GM23248 (cell line): ENCODE results near the gene IGF2BP3. TPM values are rescaled to one million over a fixed set of nuclear protein-coding genes. Genes with fewer than 3 reads are reported as not detected.
"Not testable (repeated sequence)": the region's sequence is repeated elsewhere in the genome, so short reads cannot be mapped to it uniquely, and the experiment has no call there.

Experiments
- DNase-seq: peaks from one replicate; pipeline ENCODE4 v3.0.0-alpha.2; 2015
- H2AFZ ChIP-seq: fragments of 200-600 bp; sonication (generic); 2 replicates; pipeline ENCODE4 v1.6.1; 2016; ENCODE audit warnings: antibody characterized with exemption
- H3F3A ChIP-seq: fragments of 200-600 bp; sonication (generic); 2 replicates; pipeline ENCODE4 v1.6.1; 2016; ENCODE audit warnings: mild to moderate bottlenecking, antibody characterized with exemption, mixed run types; ENCODE audit not compliant: insufficient read depth
- H3K27ac ChIP-seq: fragments of 200-600 bp; sonication (generic); 2 replicates; pipeline ENCODE4 v1.5.1; 2016; ENCODE audit warnings: mild to moderate bottlenecking
- H3K27me3 ChIP-seq: fragments of 200-600 bp; sonication (generic); replicated peaks from 2 replicates; pipeline ENCODE4 v1.6.1; 2016; ENCODE audit warnings: mild to moderate bottlenecking; ENCODE audit not compliant: insufficient read depth
- H3K36me3 ChIP-seq: fragments of 200-600 bp; sonication (generic); 2 replicates; pipeline ENCODE4 v1.6.1; 2016; ENCODE audit warnings: low read depth, mild to moderate bottlenecking
- H3K4me1 ChIP-seq: fragments of 200-600 bp; sonication (generic); 2 replicates; pipeline ENCODE4 v1.6.1; 2016; ENCODE audit warnings: mild to moderate bottlenecking; ENCODE audit not compliant: insufficient read depth
- H3K4me2 ChIP-seq: fragments of 200-600 bp; sonication (generic); one replicate; pipeline ENCODE4 v1.6.1; 2016; ENCODE audit warnings: mild to moderate bottlenecking; ENCODE audit not compliant: unreplicated experiment
- H3K4me3 ChIP-seq: fragments of 200-600 bp; sonication (generic); 2 replicates; pipeline ENCODE4 v1.5.1; 2016; ENCODE audit warnings: mild to moderate bottlenecking
- H3K79me2 ChIP-seq: fragments of 200-600 bp; sonication (generic); 2 replicates; pipeline ENCODE4 v1.6.1; 2016; ENCODE audit warnings: mild to moderate bottlenecking; ENCODE audit not compliant: insufficient read depth
- H3K9ac ChIP-seq: fragments of 200-600 bp; sonication (generic); 2 replicates; pipeline ENCODE4 v1.6.1; 2016; ENCODE audit warnings: mild to moderate bottlenecking
- H3K9me2 ChIP-seq: fragments of 200-600 bp; sonication (generic); 2 replicates; pipeline ENCODE4 v1.6.1; 2016; ENCODE audit warnings: mixed run types, mild to moderate bottlenecking, moderate library complexity; ENCODE audit not compliant: insufficient read depth
- H3K9me3 ChIP-seq: fragments of 200-600 bp; sonication (generic); one replicate; pipeline ENCODE4 v1.6.1; 2017; ENCODE audit warnings: low read depth
- H4K20me1 ChIP-seq: fragments of 200-600 bp; sonication (generic); 2 replicates; pipeline ENCODE4 v1.6.0; 2016; ENCODE audit not compliant: insufficient read depth
- EZH2 ChIP-seq: fragments of 200-600 bp; sonication (generic); IDR thresholded peaks from 2 replicates; pipeline ENCODE4 v1.6.1; 2018; ENCODE audit warnings: antibody characterized with exemption, mild to moderate bottlenecking; ENCODE audit not compliant: insufficient read depth, poor library complexity, severe bottlenecking
- EZH2phosphoT487 ChIP-seq: fragments of 200-600 bp; sonication (generic); IDR thresholded peaks from 2 replicates; pipeline ENCODE4 v1.6.1; 2018; ENCODE audit warnings: antibody characterized with exemption, moderate library complexity, mild to moderate bottlenecking, low read depth; ENCODE audit not compliant: insufficient read depth
- WGBS, 2 experiments: methylation state at CpG; one replicate each; pipeline ENCODE4 v1.1.6; 2015 to 2017; ENCODE audit warnings: low lambda C conversion rate in 2 of 2, low coverage in 1 of 2; ENCODE audit errors: missing lambda C conversion rate in 2 of 2; 5-methylcytosine and 5-hydroxymethylcytosine counted together
- in situ Hi-C: fragments of 300-500 bp; cut with MboI; formaldehyde crosslinking; loops from 2 replicates; pipeline ENCODE4 v1.15.0; 2020
- polyA plus RNA-seq: library from polyadenylated mRNA; unstranded; fragments of >200 nt; fragmentation: Nextera tagmentation; extraction: Ambion mirVana; gene quantifications from 2 replicates; pipeline ENCODE4 v1.2.1, GENCODE V29; 2016
- total RNA-seq: library from RNA; depleted of rRNA; stranded (reverse); fragments of >200 nt; shearing (Covaris generic); gene quantifications from 2 replicates; pipeline ENCODE4 v1.2.3, GENCODE V29; 2014

IGF2BP3 gene
- total and polyA plus RNA-seq, 2 experiments from 2014 or later: 7.6 to 18.2 TPM

GRCh38 chr7:23405240-23405618, 65.1 kb downstream of the IGF2BP3 start:
- no peaks in the 10 kb centered on the region for H3K36me3 ChIP-seq
- peaks cover 52% of the 10 kb centered on the region for H3K79me2 ChIP-seq

GRCh38 chr7:23404546-23405239, 65.6 kb downstream of the IGF2BP3 start:
- Histone ChIP-seq H3K79me2 (peaks cover 54% of the 10 kb centered on the region), H3K9me2 (no peaks in the 10 kb centered on the region), H3K4me2 (no peak overlapping the region), H3K27me3 (no peaks in the 10 kb centered on the region), H3K9me3 (no peaks in the 10 kb centered on the region), H3K4me1 (no peaks in the 10 kb centered on the region), H3F3A (no peaks in the 10 kb centered on the region), H3K27ac (no peak overlapping the region), H3K4me3 (no peak overlapping the region), H3K9ac (no peak overlapping the region), H2AFZ (no peak overlapping the region), H4K20me1 (no peaks in the 10 kb centered on the region), H3K36me3 (no peaks in the 10 kb centered on the region)
- 76% methylated on average over 3 of the region's 3 CpGs for WGBS, 2 experiments
- in situ Hi-C loops: no loop called here
- TF ChIP-seq EZH2phosphoT487 (no peak), EZH2 (no peak)
- DNase-seq: no peak

More at GRCh38 chr7:23405240-23405618, 65.1 kb downstream of the IGF2BP3 start:
- no peaks in the 10 kb centered on the region for H3K9me3 ChIP-seq
- H3K4me2 ChIP-seq: no peak overlapping the region
- H4K20me1 ChIP-seq: no peaks in the 10 kb centered on the region
- DNase-seq: no peak
- H3K9me2 ChIP-seq: no peaks in the 10 kb centered on the region
- no peaks in the 10 kb centered on the region for H3K4me1 ChIP-seq
- H2AFZ ChIP-seq: no peak overlapping the region
- H3K27me3 ChIP-seq: no peaks in the 10 kb centered on the region
- H3K27ac ChIP-seq: no peak overlapping the region
- WGBS, 2 experiments: 76 to 94% methylated on average over 3 of the region's 3 CpGs
- H3K4me3 ChIP-seq: no peak overlapping the region
- H3F3A ChIP-seq: no peaks in the 10 kb centered on the region
- TF ChIP-seq EZH2 (no peak), EZH2phosphoT487 (no peak)
- no peak overlapping the region for H3K9ac ChIP-seq
- in situ Hi-C loops: no loop called here

DNA sequence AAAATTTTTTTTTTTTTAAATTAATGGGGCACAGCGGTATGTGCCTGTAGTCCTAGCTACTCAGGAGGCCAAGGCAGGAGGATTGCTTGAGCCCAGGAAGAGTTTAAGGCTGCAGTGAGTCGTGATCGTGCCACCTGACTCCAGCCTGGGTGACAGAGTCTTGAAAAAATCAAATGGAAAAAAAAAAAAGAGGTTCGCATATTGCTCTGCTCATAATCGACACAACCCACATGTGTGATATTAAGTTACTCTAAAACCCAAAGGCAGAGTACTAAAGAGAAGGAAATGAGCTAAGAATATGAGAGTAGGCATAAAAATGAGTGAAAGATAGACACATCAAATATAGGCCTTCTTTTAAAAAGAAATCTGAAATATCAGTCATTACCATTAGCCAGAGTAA, 66.3 kb downstream of the IGF2BP3 start:
- no peaks in the 10 kb centered on the region for H3K4me1 ChIP-seq
- in situ Hi-C loops: no loop called here
- WGBS, 2 experiments: 79 to 81% methylated on average over 5 of the region's 5 CpGs

DNA sequence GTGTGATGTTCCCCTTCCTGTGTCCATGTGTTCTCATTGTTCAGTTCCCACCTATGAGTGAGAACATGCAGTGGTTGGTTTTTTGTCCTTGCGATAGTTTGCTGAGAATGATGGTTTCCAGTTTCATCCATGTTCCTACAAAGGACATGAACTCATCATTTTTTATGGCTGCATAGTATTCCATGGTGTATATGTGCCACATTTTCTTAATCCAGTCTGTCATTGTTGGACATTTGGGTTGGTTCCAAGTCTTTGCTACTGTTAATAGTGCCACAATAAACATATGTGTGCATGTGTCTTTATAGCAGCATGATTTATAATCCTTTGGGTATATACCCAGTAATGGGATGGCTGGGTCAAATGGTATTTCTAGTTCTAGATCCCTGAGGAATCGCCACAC, 72.2 kb downstream of the IGF2BP3 start:
- H3K9ac ChIP-seq, H3K4me3 ChIP-seq, H3K27ac ChIP-seq, H3K36me3 ChIP-seq, H3F3A ChIP-seq, H3K4me2 ChIP-seq, H3K9me3 ChIP-seq, H3K9me2 ChIP-seq, DNase-seq, H4K20me1 ChIP-seq, H3K27me3 ChIP-seq, in situ Hi-C loops, H2AFZ ChIP-seq: not testable (repeated sequence)
- Histone ChIP-seq H3K4me1 (peaks cover 25% of the 10 kb centered on the region), H3K79me2 (peaks cover 34% of the 10 kb centered on the region)
- WGBS, 2 experiments: 93 to 97% methylated on average over 2 of the region's 2 CpGs

More for the DNA sequence above, 66.3 kb downstream of the IGF2BP3 start:
- Histone ChIP-seq H3K4me3 (no peak overlapping the region), H3K9ac (no peak overlapping the region), H3K27me3 (no peaks in the 10 kb centered on the region), H3K79me2 (peaks cover 50% of the 10 kb centered on the region), H3K36me3 (no peaks in the 10 kb centered on the region), H4K20me1 (no peaks in the 10 kb centered on the region), H3K9me2 (no peaks in the 10 kb centered on the region), H3K27ac (no peak overlapping the region), H2AFZ (no peak overlapping the region), H3K9me3 (no peaks in the 10 kb centered on the region), H3K4me2 (no peak overlapping the region), H3F3A (no peaks in the 10 kb centered on the region)
- DNase-seq: no peak
- no peak for TF ChIP-seq EZH2phosphoT487
- TF ChIP-seq EZH2: no peak

GRCh38 chr7:23397241-23397640, 73.0 kb downstream of the IGF2BP3 start:
- no peaks in the 10 kb centered on the region for H3K27me3 ChIP-seq
- 83 to 86% methylated on average over 4 of the region's 4 CpGs for WGBS, 2 experiments
- no peak overlapping the region for H2AFZ ChIP-seq
- H3K4me2 ChIP-seq: no peak overlapping the region
- TF ChIP-seq EZH2: no peak
- no peak for TF ChIP-seq EZH2phosphoT487
- in situ Hi-C loops: no loop called here
- H3K27ac ChIP-seq: no peak overlapping the region
- H3F3A ChIP-seq: peaks cover 9% of the 10 kb centered on the region
- H3K4me1 ChIP-seq: peaks cover 25% of the 10 kb centered on the region
- no peak for DNase-seq
- H4K20me1 ChIP-seq: no peaks in the 10 kb centered on the region
- no peaks in the 10 kb centered on the region for H3K9me2 ChIP-seq
- H3K9me3 ChIP-seq: no peaks in the 10 kb centered on the region
- no peak overlapping the region for H3K9ac ChIP-seq
- no peaks in the 10 kb centered on the region for H3K36me3 ChIP-seq
- peaks cover 32% of the 10 kb centered on the region for H3K79me2 ChIP-seq
- H3K4me3 ChIP-seq: no peak overlapping the region
